GM18505 (cell line): ENCODE measurements around the gene POU2AF1.
"Not testable (repeated sequence)": the region's sequence is repeated elsewhere in the genome, so short reads cannot be mapped to it uniquely, and the experiment has no call there.

Source experiments
- ATAC-seq: cut with Tn5 transposase; IDR thresholded peaks from one replicate; pipeline ENCODE4 v1.9.1; 2021; ENCODE audit not compliant: unreplicated experiment
- POLR2A ChIP-seq: IDR thresholded peaks from 4 replicates; pipeline ENCODE4 v1.6.1; 2011; ENCODE audit warnings: borderline replicate concordance; ENCODE audit not compliant: insufficient read depth, insufficient read length; ENCODE audit errors: extremely low read depth

Gene POU2AF1

DNA sequence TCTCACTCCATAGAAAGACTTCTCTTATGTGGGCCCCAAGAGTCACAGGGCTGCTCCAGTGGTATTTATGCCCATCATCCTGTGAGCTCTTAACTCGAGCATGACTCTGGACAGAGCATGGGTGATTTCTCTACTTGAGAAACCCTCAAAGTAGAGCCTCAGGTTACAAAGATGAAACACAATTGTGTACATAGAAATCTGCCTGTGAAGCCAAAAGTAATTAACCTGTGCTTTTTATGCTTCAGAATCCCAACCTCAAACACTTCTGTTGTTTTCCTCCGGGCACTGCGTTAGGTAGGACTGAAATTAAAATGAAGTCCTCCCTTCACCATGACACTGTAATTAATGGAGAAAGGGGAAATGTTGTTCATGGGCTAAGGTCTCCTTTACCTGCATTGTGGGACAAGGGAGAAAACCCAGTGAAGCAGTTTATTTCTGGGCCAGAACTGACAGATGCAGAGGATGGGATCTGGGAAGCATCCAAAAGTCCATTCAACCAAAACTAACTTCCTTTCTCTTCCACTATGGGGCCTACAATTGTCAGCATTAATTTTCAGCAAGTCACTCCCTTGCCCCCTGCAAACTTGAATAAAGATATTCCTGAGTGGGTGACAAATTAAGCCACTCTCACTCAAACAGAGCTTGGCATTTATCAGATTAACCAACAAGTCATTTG is 24.1 kb upstream of the POU2AF1 start:
- no peak for TF ChIP-seq POLR2A
- no peak for ATAC-seq

- no peak for ATAC-seq
- no peak for TF ChIP-seq POLR2A
These were observed 23.3 kb upstream of the POU2AF1 start for GRCh38 chr11:111402411-111402810.

DNA sequence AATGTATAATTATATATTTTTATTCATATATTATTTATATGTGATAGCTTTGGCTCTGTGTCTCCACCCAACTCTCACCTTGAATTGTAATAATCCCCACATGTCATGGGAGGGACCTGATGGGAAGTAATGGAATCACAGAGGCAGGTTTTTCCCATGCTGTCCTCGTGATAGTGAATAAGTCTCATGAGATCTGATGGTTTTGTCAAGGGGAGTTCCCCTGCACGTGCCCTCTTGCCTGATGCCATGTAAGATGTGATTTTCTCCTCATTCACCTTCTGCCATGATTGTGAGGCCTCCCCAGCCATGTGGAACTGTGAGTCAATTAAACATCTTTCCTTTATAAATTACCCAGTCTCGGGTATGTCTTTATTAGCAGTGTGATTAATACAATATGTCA is 22.9 kb upstream of the POU2AF1 start:
- not testable (repeated sequence) for ATAC-seq

- no peak for ATAC-seq
- TF ChIP-seq POLR2A = no peak
These were observed 21.5 kb upstream of the POU2AF1 start for GRCh38 chr11:111400595-111400994.

DNA sequence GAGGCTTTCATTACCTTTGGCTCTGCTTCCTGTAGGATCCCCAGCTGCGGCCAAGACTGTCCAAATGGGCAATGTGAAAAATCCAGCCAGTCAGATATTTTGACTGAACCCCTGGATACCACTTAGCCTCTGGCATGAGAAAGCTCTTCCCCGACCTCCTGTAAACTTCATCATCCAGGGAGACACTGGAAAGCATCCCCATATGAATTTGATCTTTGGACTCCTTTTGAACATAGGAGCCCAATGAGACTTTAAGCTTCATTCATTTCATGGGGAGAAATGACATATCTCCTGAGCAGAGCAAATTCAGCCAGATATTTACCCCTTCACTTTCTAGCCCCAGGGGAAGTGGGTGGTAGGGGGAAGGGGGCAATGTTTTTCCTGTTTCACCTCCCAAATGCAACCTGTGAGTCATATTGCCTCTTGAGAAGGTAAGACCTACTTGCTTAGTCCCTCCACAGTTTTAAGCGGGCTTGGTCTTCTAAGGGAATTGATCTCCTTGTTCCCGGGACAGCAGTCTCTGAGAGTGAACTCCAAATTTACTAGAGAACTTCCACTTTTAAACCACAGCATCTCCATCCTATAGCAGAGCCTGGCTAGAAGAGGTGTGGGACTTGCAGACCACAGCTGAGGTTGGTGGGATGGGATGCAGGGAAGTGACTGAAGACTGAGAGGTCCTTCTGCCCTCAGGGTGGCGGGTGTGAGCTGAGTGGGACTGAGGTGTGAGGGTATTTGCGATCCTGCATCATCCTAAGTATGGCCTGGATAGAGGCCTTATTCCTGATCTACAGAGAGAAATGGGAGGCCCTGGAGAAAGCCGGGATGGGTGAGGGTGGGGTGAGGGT is 20.3 kb upstream of the POU2AF1 start:
- TF ChIP-seq POLR2A = no peak
- no peak for ATAC-seq

DNA sequence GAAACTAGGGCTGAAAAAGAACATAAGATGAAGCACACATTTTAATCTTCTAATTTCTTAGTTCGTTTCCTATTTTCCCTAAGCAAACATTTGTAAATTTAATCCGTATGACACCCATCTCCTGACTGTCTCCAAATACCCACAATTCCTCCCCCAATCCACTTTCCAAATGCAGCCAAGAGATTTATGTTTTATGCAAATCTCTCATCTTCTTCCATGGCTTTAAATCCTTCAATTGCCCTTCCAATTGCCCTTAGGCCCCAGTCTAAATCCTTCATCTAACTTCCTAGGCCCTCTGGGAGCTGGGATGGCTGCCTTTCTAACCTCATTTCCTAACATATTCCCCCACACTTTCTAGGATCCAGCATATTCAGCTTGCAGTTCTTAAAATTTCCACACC is 18.0 kb upstream of the POU2AF1 start:
- no peak for TF ChIP-seq POLR2A
- no peak for ATAC-seq

DNA sequence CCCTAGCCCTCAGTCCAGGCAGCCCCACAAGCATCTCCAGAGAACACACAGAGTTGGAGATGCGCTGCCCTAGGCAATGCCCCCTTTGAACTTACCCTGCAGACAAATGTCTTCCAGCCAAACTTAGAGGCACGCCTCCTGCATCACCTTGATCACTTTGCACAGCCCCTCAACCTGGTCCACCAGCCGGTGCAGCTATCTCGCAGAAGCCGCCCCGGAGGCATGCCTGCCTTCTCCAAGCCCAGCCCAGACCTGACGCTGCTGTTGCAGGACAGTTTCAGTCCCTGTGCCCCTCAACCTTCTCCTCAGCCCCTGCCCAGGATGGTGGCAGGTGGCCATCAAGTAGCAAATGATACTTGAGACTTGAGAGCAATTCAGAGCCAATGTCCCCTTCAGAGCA is 16.7 kb upstream of the POU2AF1 start:
- no peak for TF ChIP-seq POLR2A
- ATAC-seq = no peak

GRCh38 chr11:111395081-111395480 is 16.0 kb upstream of the POU2AF1 start:
- ATAC-seq = no peak
- TF ChIP-seq POLR2A = no peak

GRCh38 chr11:111394147-111394546 is 15.1 kb upstream of the POU2AF1 start:
- ATAC-seq = not testable (repeated sequence)

GRCh38 chr11:111393585-111393984 is 14.5 kb upstream of the POU2AF1 start:
- TF ChIP-seq POLR2A = no peak
- no peak for ATAC-seq

DNA sequence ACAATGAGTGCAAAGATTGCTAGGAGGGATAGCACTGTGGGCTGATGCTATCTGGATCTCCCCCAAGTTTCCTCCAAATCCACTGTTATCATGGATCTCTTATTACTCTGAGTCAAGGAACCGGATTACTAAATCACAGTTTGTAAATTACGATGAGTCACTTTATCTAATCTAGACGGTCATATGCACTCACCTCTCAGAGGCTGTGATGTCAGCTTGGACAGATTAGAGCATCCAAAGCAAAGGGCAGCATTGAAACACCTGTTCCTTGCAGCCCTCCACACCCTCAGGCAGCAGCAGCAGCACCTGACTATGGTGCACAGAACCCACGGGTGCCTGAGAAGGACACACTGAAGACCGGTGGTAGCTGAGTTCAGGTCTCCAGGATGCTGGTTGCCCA is 14.0 kb upstream of the POU2AF1 start:
- no peak for TF ChIP-seq POLR2A
- no peak for ATAC-seq

- TF ChIP-seq POLR2A = no peak
- ATAC-seq = no peak
These were observed 13.5 kb upstream of the POU2AF1 start for GRCh38 chr11:111392552-111392951.

DNA sequence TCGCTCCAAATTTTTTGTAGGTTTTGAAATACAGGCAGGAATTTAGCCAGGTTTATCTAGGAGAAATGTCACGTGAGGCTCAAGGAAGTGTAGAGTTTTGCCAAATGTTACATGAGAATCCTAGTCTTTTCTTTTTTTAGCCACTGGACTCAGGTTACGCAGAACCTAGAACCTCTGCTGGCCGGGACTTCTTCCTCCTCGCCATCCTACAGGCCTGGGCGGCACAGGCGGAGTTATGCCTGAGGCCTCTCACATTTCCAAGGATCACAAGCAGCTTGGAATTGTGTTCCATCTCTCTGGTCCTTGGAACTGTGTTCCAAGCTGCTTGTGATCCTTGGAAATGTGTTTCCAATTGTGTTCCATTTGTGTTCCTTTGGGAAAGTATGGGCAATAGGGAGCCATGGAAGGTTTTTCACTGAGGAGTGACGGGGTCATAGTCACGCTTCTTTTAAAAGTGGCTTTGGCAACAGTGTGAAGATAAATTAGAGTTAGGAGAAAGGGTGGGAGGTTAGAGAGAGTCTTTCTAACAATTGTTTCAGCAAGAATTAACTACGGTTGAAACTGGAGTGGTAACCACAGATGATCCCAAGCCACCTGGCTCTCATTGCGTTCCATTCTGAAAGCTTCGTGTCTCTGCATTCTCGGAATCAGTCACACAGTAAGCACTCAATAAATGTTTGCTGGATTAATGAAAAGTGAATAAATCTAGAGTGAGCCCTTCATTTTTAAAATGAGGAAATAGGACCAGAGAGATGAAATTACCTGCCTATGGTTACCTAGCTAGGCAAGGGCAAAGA is 12.5 kb upstream of the POU2AF1 start:
- no peak for TF ChIP-seq POLR2A
- no peak for ATAC-seq

- no peak for TF ChIP-seq POLR2A
- no peak for ATAC-seq
These were observed 9.8 kb upstream of the POU2AF1 start for GRCh38 chr11:111388842-111389241.

DNA sequence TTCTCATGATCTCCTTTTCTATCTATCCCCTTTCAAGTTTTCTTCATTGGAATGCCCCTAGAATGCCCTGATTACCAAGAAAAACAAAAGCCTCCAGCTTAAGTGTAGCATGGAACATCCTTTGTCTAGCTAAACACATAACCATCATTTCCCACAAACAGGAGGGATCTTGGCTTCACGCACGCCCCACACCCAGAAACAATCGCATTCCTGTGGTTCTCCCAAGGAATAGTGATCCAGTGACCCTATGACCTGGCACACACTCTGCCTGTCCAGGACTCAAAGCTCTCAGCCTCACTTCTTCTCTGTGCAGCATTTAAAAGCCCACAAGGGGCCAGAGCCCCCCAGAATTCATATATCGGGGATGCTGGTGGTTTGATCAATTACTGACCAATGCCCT is 9.3 kb upstream of the POU2AF1 start:
- no peak for ATAC-seq
- no peak for TF ChIP-seq POLR2A
